ENCODE results near the gene TXNRD2.

TXNRD2 gene

GRCh38 chr22:19941365-19942082, at the start of gene TXNRD2, which contains the start of gene COMT:
TSS of gene TXNRD2 (minus strand) at chr22:19941818. CDS start at chr22:19941803, 15 bp downstream.
TSS of gene COMT (plus strand) at chr22:19941772. CDS start at chr22:19962527, 20,755 bp downstream.
- in situ Hi-C loops (cut with MboI; ENCODE audit: low pct_unique_long_range_greater_than_20kb, low sequenced_read_pairs, unreplicated experiment): no loop called here
- no peak for TF ChIP-seq CTCF (IDR thresholded peaks at IDR 0.05; ENCODE audit: extremely low read depth, insufficient read depth, missing control alignments)
- DNase-seq (ENCODE audit: low spot score): peak; percentile 93

- in situ Hi-C loops (cut with MboI; ENCODE audit: low pct_unique_long_range_greater_than_20kb, low sequenced_read_pairs, unreplicated experiment): no loop called here
- no peak for TF ChIP-seq CTCF (IDR thresholded peaks at IDR 0.05; ENCODE audit: extremely low read depth, insufficient read depth, missing control alignments)
- no peak for DNase-seq (ENCODE audit: low spot score)
Observed at GRCh38 chr22:19991395-19991644, 49.7 kb upstream of the TXNRD2 start.

GRCh38 chr22:19990609-19991394, 49.2 kb upstream of the TXNRD2 start:
- DNase-seq (ENCODE audit: low spot score): no peak
- TF ChIP-seq CTCF (IDR thresholded peaks at IDR 0.05; ENCODE audit: extremely low read depth, insufficient read depth, missing control alignments): no peak
- in situ Hi-C loops (cut with MboI; ENCODE audit: low pct_unique_long_range_greater_than_20kb, low sequenced_read_pairs, unreplicated experiment): no loop called here

- DNase-seq (ENCODE audit: low spot score): no peak
- in situ Hi-C loops (cut with MboI; ENCODE audit: low pct_unique_long_range_greater_than_20kb, low sequenced_read_pairs, unreplicated experiment): no loop called here
- no peak for TF ChIP-seq CTCF (IDR thresholded peaks at IDR 0.05; ENCODE audit: extremely low read depth, insufficient read depth, missing control alignments)
Observed at GRCh38 chr22:19990188-19990587, 48.6 kb upstream of the TXNRD2 start.

- DNase-seq (ENCODE audit: low spot score): no peak
- in situ Hi-C loops (cut with MboI; ENCODE audit: low pct_unique_long_range_greater_than_20kb, low sequenced_read_pairs, unreplicated experiment): no loop called here
- TF ChIP-seq CTCF (IDR thresholded peaks at IDR 0.05; ENCODE audit: extremely low read depth, insufficient read depth, missing control alignments): no peak
Observed at GRCh38 chr22:19989725-19990067, 48.1 kb upstream of the TXNRD2 start.

- in situ Hi-C loops (cut with MboI; ENCODE audit: low pct_unique_long_range_greater_than_20kb, low sequenced_read_pairs, unreplicated experiment): no loop called here
- no peak for TF ChIP-seq CTCF (IDR thresholded peaks at IDR 0.05; ENCODE audit: extremely low read depth, insufficient read depth, missing control alignments)
- DNase-seq (ENCODE audit: low spot score): no peak
Observed at GRCh38 chr22:19988965-19989724, 47.5 kb upstream of the TXNRD2 start.
